Neural progenitor cell (in vitro differentiated cells): ENCODE results near the gene ESPL1. TPM values are rescaled to one million over a fixed set of nuclear protein-coding genes. Genes with fewer than 3 reads are reported as not detected.
"Not testable (repeated sequence)": the region's sequence is repeated elsewhere in the genome, so short reads cannot be mapped to it uniquely, and the experiment has no call there.

Experiments
- DNase-seq: peaks from one replicate; pipeline ENCODE4 v3.0.0-alpha.2; 2016; ENCODE audit warnings: low spot score
- H2AFZ ChIP-seq: fragments of 200-600 bp; sonication (generic); replicated peaks from 2 replicates; pipeline ENCODE4 v1.6.1; 2016; ENCODE audit warnings: antibody characterized with exemption
- H3F3A ChIP-seq: fragments of 200-600 bp; sonication (generic); 2 replicates; pipeline ENCODE4 v1.6.1; 2016; ENCODE audit warnings: antibody characterized with exemption, low read depth
- H3K27ac ChIP-seq: fragments of 200-600 bp; sonication (generic); 2 replicates; pipeline ENCODE4 v1.5.1; 2016; ENCODE audit warnings: mild to moderate bottlenecking
- H3K27me3 ChIP-seq: fragments of 200-600 bp; sonication (generic); 2 replicates; pipeline ENCODE4 v1.6.1; 2016; ENCODE audit warnings: mild to moderate bottlenecking, moderate library complexity
- H3K36me3 ChIP-seq: fragments of 200-600 bp; sonication (generic); 2 replicates; pipeline ENCODE4 v1.5.1; 2016
- H3K4me1 ChIP-seq: fragments of 200-600 bp; sonication (generic); 2 replicates; pipeline ENCODE4 v1.6.1; 2016; ENCODE audit warnings: mixed run types
- H3K4me2 ChIP-seq: fragments of 200-600 bp; sonication (generic); 2 replicates; pipeline ENCODE4 v1.6.1; 2016
- H3K4me3 ChIP-seq: fragments of 200-600 bp; sonication (generic); 2 replicates; pipeline ENCODE4 v1.5.1; 2016
- H3K79me2 ChIP-seq: fragments of 200-600 bp; sonication (generic); 2 replicates; pipeline ENCODE4 v1.6.1; 2016; ENCODE audit warnings: low read depth
- H3K9ac ChIP-seq: fragments of 200-600 bp; sonication (generic); 2 replicates; pipeline ENCODE4 v1.6.1; 2016
- H3K9me3 ChIP-seq: fragments of 200-600 bp; sonication (generic); 2 replicates; pipeline ENCODE4 v1.5.1; 2016; ENCODE audit warnings: low read depth
- H4K20me1 ChIP-seq: fragments of 200-600 bp; sonication (generic); 2 replicates; pipeline ENCODE4 v1.6.1; 2016; ENCODE audit warnings: low read depth
- H3K27ac Mint-ChIP-seq: 3 replicates; pipeline ENCODE4 v1.8.0; 2021; ENCODE audit warnings: mixed read lengths
- H3K27me3 Mint-ChIP-seq: 2 replicates; pipeline ENCODE4 v1.8.0; 2022; ENCODE audit warnings: low read depth, mild to moderate bottlenecking, inconsistent platforms, moderate library complexity, mixed read lengths; ENCODE audit not compliant: insufficient read depth
- H3K36me3 Mint-ChIP-seq: 3 replicates; pipeline ENCODE4 v1.8.0; 2021; ENCODE audit warnings: mixed read lengths
- H3K4me1 Mint-ChIP-seq: 3 replicates; pipeline ENCODE4 v1.8.0; 2021; ENCODE audit warnings: mixed read lengths
- H3K4me3 Mint-ChIP-seq: 3 replicates; pipeline ENCODE4 v1.8.0; 2021; ENCODE audit warnings: mild to moderate bottlenecking, moderate library complexity, mixed read lengths
- H3K9me3 Mint-ChIP-seq: 3 replicates; pipeline ENCODE4 v1.8.0; 2020; ENCODE audit warnings: mixed read lengths
- CTCF ChIP-seq: fragments of 200-600 bp; sonication (generic); IDR thresholded peaks from 2 replicates; pipeline ENCODE4 v1.5.1; 2017; ENCODE audit warnings: antibody characterized with exemption, mild to moderate bottlenecking
- EZH2 ChIP-seq: fragments of 200-600 bp; sonication (generic); IDR thresholded peaks from 2 replicates; pipeline ENCODE4 v1.6.1; 2017; ENCODE audit warnings: antibody characterized with exemption, mild to moderate bottlenecking, moderate library complexity
- EZH2phosphoT487 ChIP-seq: fragments of 200-600 bp; sonication (generic); IDR thresholded peaks from 2 replicates; pipeline ENCODE4 v1.6.1; 2017; ENCODE audit warnings: antibody characterized with exemption
- total RNA-seq: library from RNA; depleted of rRNA; stranded (reverse); fragments of >200 nt; gene quantifications from 2 replicates; pipeline ENCODE4 v1.2.3, GENCODE V29; 2015; ENCODE audit warnings: low replicate concordance

The ESPL1 gene
- total RNA-seq, 1 donor from 2014 or later: 34.3 TPM

DNA sequence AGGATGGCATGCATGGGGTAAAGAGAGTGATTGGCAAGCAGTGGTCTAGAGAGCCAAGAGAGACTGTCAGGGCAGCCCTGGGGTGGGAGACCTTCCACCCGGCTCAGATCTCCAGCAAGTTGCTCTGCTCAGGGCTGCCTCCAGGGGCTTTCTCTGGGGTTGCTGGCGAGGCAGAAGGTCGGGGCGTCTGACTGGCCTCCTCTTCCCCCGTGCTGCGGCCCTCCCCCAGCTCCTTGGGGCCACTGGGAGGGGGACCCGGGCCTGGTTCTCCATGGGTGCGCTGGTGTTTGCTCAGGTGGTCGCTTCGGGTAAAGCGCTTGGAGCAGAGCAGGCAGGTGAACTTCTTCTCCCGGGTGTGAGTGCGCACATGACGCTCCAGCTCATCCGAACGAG, 59.9 kb downstream of the ESPL1 start:
- Histone ChIP-seq H3K36me3 (no peaks in the 10 kb centered on the region), H4K20me1 (no peaks in the 10 kb centered on the region), H3K4me2 (no peak overlapping the region), H3K27me3 (peaks cover 41% of the 10 kb centered on the region), H2AFZ (peak overlapping the region; percentile 60), H3K79me2 (no peaks in the 10 kb centered on the region), H3K4me3 (no peak overlapping the region), H3K9ac (no peak overlapping the region), H3K27ac (no peak overlapping the region), H3K4me1 (peaks cover 27% of the 10 kb centered on the region), H3K9me3 (no peaks in the 10 kb centered on the region), H3F3A (peaks cover 43% of the 10 kb centered on the region)
- TF ChIP-seq CTCF: peak; percentile 20
- no peak for TF ChIP-seq EZH2
- TF ChIP-seq EZH2phosphoT487: no peak
- Mint-ChIP-seq H3K27me3 (peaks cover 6% of the 10 kb centered on the region), H3K4me3 (no peak overlapping the region), H3K27ac (no peak overlapping the region), H3K4me1 (peaks cover 38% of the 10 kb centered on the region), H3K36me3 (no peaks in the 10 kb centered on the region), H3K9me3 (no peaks in the 10 kb centered on the region)
- peak; percentile 39 for DNase-seq

DNA sequence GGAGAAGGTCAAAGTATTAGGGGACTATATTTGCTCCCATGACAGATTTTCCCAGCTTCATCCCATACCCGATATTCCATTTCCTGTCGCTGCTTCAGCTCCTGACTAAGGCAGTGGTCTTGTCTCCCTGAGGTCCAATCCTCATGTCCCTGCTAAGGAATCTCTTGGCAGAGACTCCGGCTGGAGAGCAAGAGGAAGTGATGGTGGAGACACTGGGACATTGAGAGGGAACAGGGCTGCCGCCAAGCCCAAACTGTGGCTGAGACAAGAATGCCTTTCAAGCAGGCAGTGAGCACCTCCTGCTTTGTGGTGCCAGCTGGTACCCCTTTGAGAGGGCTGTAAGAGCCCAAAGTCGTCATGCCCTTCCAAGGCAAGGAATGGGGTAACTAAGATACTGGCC, 62.6 kb downstream of the ESPL1 start:
- no peak overlapping the region for H3K4me3 Mint-ChIP-seq
- H3K4me1 ChIP-seq: peaks cover 38% of the 10 kb centered on the region
- peaks cover 47% of the 10 kb centered on the region for H3K4me1 Mint-ChIP-seq
- H3K9ac ChIP-seq: no peak overlapping the region
- H3K4me2 ChIP-seq: no peak overlapping the region
- H3K9me3 Mint-ChIP-seq: no peaks in the 10 kb centered on the region
- no peak overlapping the region for H2AFZ ChIP-seq
- DNase-seq: no peak
- H3K36me3 Mint-ChIP-seq: no peaks in the 10 kb centered on the region
- no peak overlapping the region for H3K4me3 ChIP-seq
- no peak overlapping the region for H3K27ac ChIP-seq
- peaks cover 25% of the 10 kb centered on the region for H3K27me3 ChIP-seq
- no peaks in the 10 kb centered on the region for H3K36me3 ChIP-seq
- TF ChIP-seq CTCF (no peak), EZH2phosphoT487 (no peak), EZH2 (no peak)
- H3K27me3 Mint-ChIP-seq: peaks cover 6% of the 10 kb centered on the region
- no peaks in the 10 kb centered on the region for H3K79me2 ChIP-seq
- H3K9me3 ChIP-seq: no peaks in the 10 kb centered on the region
- H4K20me1 ChIP-seq: no peaks in the 10 kb centered on the region
- H3K27ac Mint-ChIP-seq: no peak overlapping the region
- H3F3A ChIP-seq: peaks cover 20% of the 10 kb centered on the region

DNA sequence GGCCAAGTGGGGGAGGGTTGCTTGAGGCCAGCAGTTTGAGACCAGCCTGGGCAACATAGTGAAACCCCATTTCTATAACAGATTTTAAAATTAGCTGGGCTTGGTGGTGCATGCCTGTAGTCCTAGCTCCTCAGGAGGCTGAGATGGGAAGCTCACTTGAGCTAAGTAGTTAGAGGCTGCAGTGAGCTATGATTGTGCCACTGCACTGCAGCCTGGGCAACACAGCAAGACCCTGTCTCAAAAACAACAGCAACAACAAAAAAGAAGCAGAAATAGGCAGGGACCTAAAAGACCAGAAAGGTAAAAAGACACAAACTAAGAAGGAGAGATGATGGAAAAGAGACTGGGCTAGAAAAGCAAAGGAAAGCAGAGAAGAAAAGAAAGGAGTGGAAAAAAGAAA, 64.2 kb downstream of the ESPL1 start:
- H3K27me3 Mint-ChIP-seq, H2AFZ ChIP-seq, H3K79me2 ChIP-seq, H3K9ac ChIP-seq, H3K36me3 Mint-ChIP-seq, H3K36me3 ChIP-seq, H3K9me3 Mint-ChIP-seq, H3K27me3 ChIP-seq, H3F3A ChIP-seq, H4K20me1 ChIP-seq, H3K9me3 ChIP-seq, H3K4me3 Mint-ChIP-seq, H3K4me2 ChIP-seq, DNase-seq, H3K4me3 ChIP-seq, H3K27ac ChIP-seq: not testable (repeated sequence)
- peak overlapping the region; percentile 47 for H3K27ac Mint-ChIP-seq
- H3K4me1 ChIP-seq: peaks cover 30% of the 10 kb centered on the region
- H3K4me1 Mint-ChIP-seq: peaks cover 38% of the 10 kb centered on the region

- Histone ChIP-seq H4K20me1 (no peaks in the 10 kb centered on the region), H3K9me3 (no peaks in the 10 kb centered on the region), H3K27ac (no peak overlapping the region), H3K27me3 (peaks cover 7% of the 10 kb centered on the region), H3K4me1 (peaks cover 30% of the 10 kb centered on the region), H3F3A (peaks cover 2% of the 10 kb centered on the region), H2AFZ (no peak overlapping the region), H3K79me2 (no peaks in the 10 kb centered on the region), H3K36me3 (no peaks in the 10 kb centered on the region), H3K4me3 (no peak overlapping the region), H3K4me2 (no peak overlapping the region), H3K9ac (no peak overlapping the region)
- no peak for TF ChIP-seq EZH2
- TF ChIP-seq CTCF: no peak
- TF ChIP-seq EZH2phosphoT487: no peak
- DNase-seq: no peak
- Mint-ChIP-seq H3K27me3 (peaks cover 4% of the 10 kb centered on the region), H3K4me3 (no peak overlapping the region), H3K36me3 (no peaks in the 10 kb centered on the region), H3K4me1 (peaks cover 36% of the 10 kb centered on the region), H3K27ac (no peak overlapping the region), H3K9me3 (no peaks in the 10 kb centered on the region)
These were observed 64.6 kb downstream of the ESPL1 start for GRCh38 chr12:53332744-53333143.
